Activated CD8-positive, alpha-beta memory T cell treated with anti-CD3 and anti-CD28 coated beads, Interleukin-2, amount 50 U/mL, for 4 hours (primary cell): ENCODE measurements around the gene SLC22A4.

Experiments
- DNase-seq: peaks from one replicate; pipeline ENCODE4 v3.0.0-alpha.2; 2020

The SLC22A4 gene

GRCh38 chr5:132262882-132263547 is 31.2 kb upstream of the SLC22A4 start:
- no peak for DNase-seq

GRCh38 chr5:132263548-132264261 is 30.5 kb upstream of the SLC22A4 start:
- no peak for DNase-seq

GRCh38 chr5:132264546-132265335 is 29.5 kb upstream of the SLC22A4 start:
- DNase-seq = no peak

GRCh38 chr5:132265336-132266030 is 28.7 kb upstream of the SLC22A4 start:
- no peak for DNase-seq

- no peak for DNase-seq
Observed at GRCh38 chr5:132266031-132266835, 28.0 kb upstream of the SLC22A4 start.

- no peak for DNase-seq
Observed at GRCh38 chr5:132266836-132267160, 27.4 kb upstream of the SLC22A4 start.

- no peak for DNase-seq
Observed at GRCh38 chr5:132267166-132267739, 26.9 kb upstream of the SLC22A4 start.

GRCh38 chr5:132267931-132268768 is 26.0 kb upstream of the SLC22A4 start:
- DNase-seq = no peak

- DNase-seq = no peak
Observed at GRCh38 chr5:132268769-132269551, 25.2 kb upstream of the SLC22A4 start.

- no peak for DNase-seq
Observed at GRCh38 chr5:132269635-132270334, 24.4 kb upstream of the SLC22A4 start.

- no peak for DNase-seq
Observed at GRCh38 chr5:132270335-132270665, 23.9 kb upstream of the SLC22A4 start.

GRCh38 chr5:132270706-132271105 is 23.5 kb upstream of the SLC22A4 start:
- DNase-seq = no peak

GRCh38 chr5:132271251-132272246 is 22.6 kb upstream of the SLC22A4 start:
- DNase-seq = no peak

GRCh38 chr5:132272311-132273210 is 21.6 kb upstream of the SLC22A4 start:
- DNase-seq = peak; percentile 74

GRCh38 chr5:132273631-132274030 is 20.6 kb upstream of the SLC22A4 start:
- DNase-seq = no peak

GRCh38 chr5:132274050-132274792 is 20.0 kb upstream of the SLC22A4 start:
- no peak for DNase-seq
